Vagina (tissue), 2 donors: ENCODE data around the gene VPS72. TPM values are rescaled to one million over a fixed set of nuclear protein-coding genes. Genes with fewer than 3 reads are reported as not detected.
A peak's percentile ranks its signal among the peaks of the same experiment; 100 is the strongest.

Experiments used
- DNase-seq, 2 donors: peaks; one replicate each; pipeline ENCODE4 v3.0.0-alpha.2; 2017; ENCODE audit errors: extremely low spot score in 2 of 2
- H3K27ac ChIP-seq: fragments of 200-600 bp; sonication (generic); one replicate; pipeline ENCODE4 v1.5.1; 2019
- H3K27me3 ChIP-seq: fragments of 200-600 bp; sonication (generic); one replicate; pipeline ENCODE4 v1.5.1; 2019
- H3K36me3 ChIP-seq, 2 donors: fragments of 200-600 bp; sonication (generic); one replicate each; pipeline ENCODE4 v1.5.1; 2017 to 2019
- H3K4me1 ChIP-seq: fragments of 200-600 bp; sonication (generic); one replicate; pipeline ENCODE4 v1.5.1; 2019
- H3K4me3 ChIP-seq, 2 donors: fragments of 200-600 bp; sonication (generic); 1 replicate in 1 of 2; 2 replicates in 1 of 2; pipeline ENCODE4 v1.5.1; 2016 to 2019
- H3K9me3 ChIP-seq: fragments of 200-600 bp; sonication (generic); one replicate; pipeline ENCODE4 v1.5.1; 2019
- CTCF ChIP-seq, 3 experiments: fragments of 450-650 bp in 2 of 3; fragments of 200-600 bp in 1 of 3; sonication (generic) in 1 of 3; IDR thresholded peaks; one replicate each; pipeline ENCODE4 v1.5.1; 2017 to 2019; ENCODE audit warnings: antibody characterized with exemption in 3 of 3, mild to moderate bottlenecking in 2 of 3, moderate library complexity in 2 of 3
- POLR2A ChIP-seq, 2 donors: fragments of 450-650 bp; IDR thresholded peaks; one replicate each; pipeline ENCODE4 v1.6.1; 2017; ENCODE audit warnings: antibody characterized with exemption in 2 of 2, mild to moderate bottlenecking in 2 of 2, moderate library complexity in 2 of 2
- POLR2AphosphoS5 ChIP-seq, 2 donors: sonication (generic); formaldehyde crosslinking; IDR thresholded peaks; one replicate each; pipeline ENCODE4 v1.9.0; 2017; ENCODE audit warnings: antibody characterized with exemption in 2 of 2, mild to moderate bottlenecking in 2 of 2, low read depth in 1 of 2; ENCODE audit not compliant: insufficient read depth in 1 of 2
- intact Hi-C: fragments of 100-400 bp; cut with DNase I; formaldehyde crosslinking; loops from one replicate; pipeline ENCODE4 v1.15.1; 2023
- total RNA-seq: library from RNA; depleted of rRNA; stranded (reverse); fragments of >200 nt; gene quantifications from one replicate; pipeline ENCODE4 v1.2.3, GENCODE V29; 2016

Gene VPS72
- total RNA-seq, 1 donor from 2014 or later: 17.2 TPM

GRCh38 chr1:151144474-151145303 lies 45.3 kb downstream of the VPS72 start:
- H3K4me3 ChIP-seq: peak overlapping the region; percentile 54 to 64
- no peak for TF ChIP-seq POLR2A (IDR thresholded peaks at IDR 0.05)
- no peak for TF ChIP-seq POLR2AphosphoS5 (IDR thresholded peaks at IDR 0.05; ENCODE audit: insufficient read depth in 1 of 2, low read depth in 1 of 2)
- no peak for TF ChIP-seq CTCF (IDR thresholded peaks at IDR 0.05)
- H3K36me3 ChIP-seq: no peaks in the 10 kb centered on the region
- no peaks in the 10 kb centered on the region for H3K27me3 ChIP-seq
- H3K4me1 ChIP-seq: peaks cover 45% of the 10 kb centered on the region
- intact Hi-C loops: no loop called here
- no peak for DNase-seq
- H3K27ac ChIP-seq: peak overlapping the region; percentile 64
- no peaks in the 10 kb centered on the region for H3K9me3 ChIP-seq

- TF ChIP-seq POLR2A (IDR thresholded peaks at IDR 0.05) (no peak), CTCF (IDR thresholded peaks at IDR 0.05) (no peak), POLR2AphosphoS5 (IDR thresholded peaks at IDR 0.05; ENCODE audit: insufficient read depth in 1 of 2, low read depth in 1 of 2) (no peak)
- H3K9me3 ChIP-seq: no peaks in the 10 kb centered on the region
- no peak for DNase-seq
- no peaks in the 10 kb centered on the region for H3K36me3 ChIP-seq
- no peak overlapping the region for H3K4me3 ChIP-seq
- H3K27ac ChIP-seq: no peak overlapping the region
- intact Hi-C loops: no loop called here
- peaks cover 45% of the 10 kb centered on the region for H3K4me1 ChIP-seq
- no peaks in the 10 kb centered on the region for H3K27me3 ChIP-seq
These were observed 46.0 kb downstream of the VPS72 start for GRCh38 chr1:151143986-151144385.

GRCh38 chr1:151143057-151143435 lies 47.0 kb downstream of the VPS72 start:
- H3K9me3 ChIP-seq: no peaks in the 10 kb centered on the region
- no peak overlapping the region for H3K4me3 ChIP-seq
- no peak for TF ChIP-seq POLR2AphosphoS5 (IDR thresholded peaks at IDR 0.05; ENCODE audit: insufficient read depth in 1 of 2, low read depth in 1 of 2)
- no peak for TF ChIP-seq POLR2A (IDR thresholded peaks at IDR 0.05)
- no peak for TF ChIP-seq CTCF (IDR thresholded peaks at IDR 0.05)
- H3K4me1 ChIP-seq: peaks cover 45% of the 10 kb centered on the region
- no peaks in the 10 kb centered on the region for H3K27me3 ChIP-seq
- no peak for DNase-seq
- intact Hi-C loops: no loop called here
- H3K36me3 ChIP-seq: no peaks in the 10 kb centered on the region
- H3K27ac ChIP-seq: no peak overlapping the region

GRCh38 chr1:151142411-151143056 lies 47.5 kb downstream of the VPS72 start:
- intact Hi-C loops: no loop called here
- no peak overlapping the region for H3K4me3 ChIP-seq
- TF ChIP-seq CTCF (IDR thresholded peaks at IDR 0.05) (no peak), POLR2AphosphoS5 (IDR thresholded peaks at IDR 0.05; ENCODE audit: insufficient read depth in 1 of 2, low read depth in 1 of 2) (no peak), POLR2A (IDR thresholded peaks at IDR 0.05) (no peak)
- H3K27ac ChIP-seq: no peak overlapping the region
- H3K4me1 ChIP-seq: peaks cover 41% of the 10 kb centered on the region
- no peaks in the 10 kb centered on the region for H3K36me3 ChIP-seq
- no peak for DNase-seq
- H3K9me3 ChIP-seq: no peaks in the 10 kb centered on the region
- H3K27me3 ChIP-seq: no peaks in the 10 kb centered on the region

- Histone ChIP-seq H3K9me3 (no peaks in the 10 kb centered on the region), H3K36me3 (no peaks in the 10 kb centered on the region), H3K27ac (no peak overlapping the region), H3K4me1 (peaks cover 3% of the 10 kb centered on the region), H3K27me3 (no peaks in the 10 kb centered on the region), H3K4me3 (no peak overlapping the region)
- intact Hi-C loops: no loop called here
- TF ChIP-seq POLR2A (IDR thresholded peaks at IDR 0.05) (no peak), POLR2AphosphoS5 (IDR thresholded peaks at IDR 0.05; ENCODE audit: insufficient read depth in 1 of 2, low read depth in 1 of 2) (no peak), CTCF (IDR thresholded peaks at IDR 0.05) (no peak)
- DNase-seq: no peak
These were observed 52.2 kb downstream of the VPS72 start for GRCh38 chr1:151137789-151138188.
